H1 (cell line): Measurements from ENCODE around the gene NCBP1. TPM values are rescaled to one million over a fixed set of nuclear protein-coding genes. Genes with fewer than 3 reads are reported as not detected.

Experiments
- FOSL1 ChIP-seq: IDR thresholded peaks from 2 replicates; pipeline ENCODE4 v1.6.1; 2011; ENCODE audit warnings: mild to moderate bottlenecking, low read depth, low read length, moderate library complexity; ENCODE audit not compliant: insufficient read depth
- polyA plus RNA-seq, 7 experiments: library from polyadenylated mRNA; depleted of rRNA in 3 of 7; stranded (reverse) in 5 of 7; unstranded in 2 of 7; fragments of >200 nt in 5 of 7; fragments of 200-250 nt in 2 of 7; gene quantifications; 1 replicate in 5 of 7; 2 replicates in 1 of 7; 4 replicates in 1 of 7; pipeline versions ENCODE4 v1.2.1 to v1.2.3, GENCODE V29; 2011 to 2013; ENCODE audit warnings: missing spikeins in 2 of 7, mixed read lengths in 2 of 7
- total RNA-seq: library from RNA; stranded (reverse); fragmentation: NEBNext Ultra II Directional; extraction: Animal tissue kit (Norgen Biotek cat#: 25700); gene quantifications from 2 replicates; pipeline ENCODE4 v1.2.1, GENCODE V29; 2021

Gene NCBP1
- total and polyA plus RNA-seq, 2 of the 8 experiments (the other 6 are each of a cell fraction or from before 2014, with no cell fraction given), result 14.7 to 54.0 TPM

DNA sequence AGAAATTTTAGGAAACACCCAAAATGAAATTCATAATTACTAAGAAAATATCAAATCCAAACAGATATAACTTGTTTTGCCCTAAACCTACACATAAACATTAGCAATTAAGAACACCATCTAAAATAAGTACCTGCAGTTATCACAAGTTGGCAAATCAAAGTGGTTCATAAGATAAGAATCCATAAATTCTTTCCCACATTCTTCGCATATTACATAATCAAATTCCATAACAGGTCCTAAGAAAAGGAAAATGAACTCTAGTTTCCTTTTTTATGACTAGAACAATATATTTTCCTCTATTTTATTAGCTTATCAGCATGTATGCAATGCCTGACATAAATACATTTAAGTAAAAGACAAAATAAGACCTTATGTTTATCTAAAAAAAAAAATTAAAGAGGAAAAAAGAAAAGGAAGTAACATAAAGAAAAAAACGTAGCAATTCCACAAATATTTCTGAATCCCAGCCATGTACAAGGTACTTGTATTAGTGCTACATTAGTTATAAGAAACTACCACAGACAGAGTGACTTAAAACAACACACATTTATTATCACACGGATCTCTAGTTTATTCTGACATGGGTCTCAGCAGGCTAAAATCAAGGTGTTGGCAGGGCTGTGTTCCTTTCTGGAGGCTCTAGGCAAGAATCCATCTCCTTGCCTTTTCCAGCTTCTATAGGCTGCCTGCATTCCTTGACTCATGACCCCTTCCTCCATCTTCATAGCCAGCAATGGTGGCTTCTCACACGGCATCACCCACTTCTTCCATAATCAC, 56.0 kb downstream of the NCBP1 start (continued):
- TF ChIP-seq FOSL1, result no peak
